Measurements from ENCODE around the gene DOLK. TPM values are rescaled to one million over a fixed set of nuclear protein-coding genes. Genes with fewer than 3 reads are reported as not detected.

The DOLK gene
- polyA plus RNA-seq, 1 of the 3 experiments (the other 2 are of a cell fraction) = 23.1 TPM

GRCh38 chr9:128913995-128914772 lies 33.2 kb downstream of the DOLK start:
- H3K27me3 ChIP-seq (ENCODE audit: insufficient read depth) = no peaks in the 10 kb centered on the region
- H3K9me3 ChIP-seq = no peaks in the 10 kb centered on the region
- H3K4me3 ChIP-seq (ENCODE audit: low read depth in 2 of 2, low read length in 1 of 2) = no peak overlapping the region
- no peak overlapping the region for H3K27ac ChIP-seq (ENCODE audit: low read depth in 2 of 2, low read length in 1 of 2)
- H2AFZ ChIP-seq (ENCODE audit: low read depth) = no peak overlapping the region
- H3K79me2 ChIP-seq (ENCODE audit: insufficient read depth) = peaks cover 41% of the 10 kb centered on the region
- H3K4me1 ChIP-seq (ENCODE audit: control insufficient read depth in 1 of 2, insufficient read depth in 2 of 2, low read depth in 1 of 2, low read length in 1 of 2) = peaks cover 0 to 23% of the 10 kb centered on the region in 2 experiments; a peak in 3 of 4 replicates
- H3K9me2 ChIP-seq = no peaks in the 10 kb centered on the region
- H3K4me2 ChIP-seq = no peak overlapping the region
- ChIA-PET POLR2A (no interaction called here), CTCF (interaction anchor here (1.0 to 2.7 kb wide), 3 partner anchors 13 to 51 kb away, joined by 3 to 11 read pairs (median 8); no protein-coding TSS in a partner anchor)
- WGBS (ENCODE audit: low lambda C conversion rate) = 83% methylated on average over 16 of the region's 23 CpGs
- no peak for TF ChIP-seq NRF1 (IDR thresholded peaks at IDR 0.05; ENCODE audit: low read depth, low read length)
- no peak for TF ChIP-seq GATA2 (CRISPR knock-in tag; IDR thresholded peaks at IDR 0.05)
- no peak for TF ChIP-seq ZBTB33 (IDR thresholded peaks at IDR 0.05; ENCODE audit: borderline replicate concordance, low read depth)
- no peak for TF ChIP-seq REST (IDR thresholded peaks at IDR 0.05; ENCODE audit: low read depth, low read length)
- no peak for TF ChIP-seq CHD2 (IDR thresholded peaks at IDR 0.05; ENCODE audit: low read length, partially characterized antibody)
- TF ChIP-seq SMC3 (IDR thresholded peaks at IDR 0.05; ENCODE audit: low read depth, low read length) = no peak
- no peak for TF ChIP-seq MEF2A (IDR thresholded peaks at IDR 0.05; ENCODE audit: borderline replicate concordance, low read depth)
- TF ChIP-seq, protein P1, sequence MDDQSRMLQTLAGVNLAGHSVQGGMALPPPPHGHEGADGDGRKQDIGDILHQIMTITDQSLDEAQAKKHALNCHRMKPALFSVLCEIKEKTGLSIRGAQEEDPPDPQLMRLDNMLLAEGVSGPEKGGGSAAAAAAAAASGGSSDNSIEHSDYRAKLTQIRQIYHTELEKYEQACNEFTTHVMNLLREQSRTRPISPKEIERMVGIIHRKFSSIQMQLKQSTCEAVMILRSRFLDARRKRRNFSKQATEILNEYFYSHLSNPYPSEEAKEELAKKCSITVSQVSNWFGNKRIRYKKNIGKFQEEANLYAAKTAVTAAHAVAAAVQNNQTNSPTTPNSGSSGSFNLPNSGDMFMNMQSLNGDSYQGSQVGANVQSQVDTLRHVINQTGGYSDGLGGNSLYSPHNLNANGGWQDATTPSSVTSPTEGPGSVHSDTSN (IDR thresholded peaks at IDR 0.05) = no peak
- no peak for TF ChIP-seq FOSL2 (IDR thresholded peaks at IDR 0.05; ENCODE audit: borderline replicate concordance, low read depth)
- TF ChIP-seq ELF1 (IDR thresholded peaks at IDR 0.05) = no peak
- TF ChIP-seq FOXJ3 (CRISPR knock-in tag; IDR thresholded peaks at IDR 0.05) = no peak
- no peak for TF ChIP-seq EP300 (IDR thresholded peaks at IDR 0.05; ENCODE audit: borderline replicate concordance in 1 of 2, low read depth in 1 of 2, low read length in 1 of 2)
- no peak for DNase-seq
- H3K9ac ChIP-seq = no peak overlapping the region
- H4K20me1 ChIP-seq (ENCODE audit: insufficient read depth) = no peaks in the 10 kb centered on the region
- H3F3A ChIP-seq (replicated peaks; ENCODE audit: insufficient read depth) = peaks cover 7% of the 10 kb centered on the region
- H3K36me3 ChIP-seq (replicated peaks in 1 of 2; ENCODE audit: control insufficient read depth in 1 of 2, insufficient read depth in 2 of 2, low read length in 1 of 2) = peaks cover 4 to 33% of the 10 kb centered on the region in 2 experiments
